HFFc6 (cell line): ENCODE data around the gene BSN. TPM values are rescaled to one million over a fixed set of nuclear protein-coding genes. Genes with fewer than 3 reads are reported as not detected.

Source experiments
- DNase-seq: peaks from one replicate; pipeline ENCODE4 v3.0.0-alpha.2; 2018
- H3K27ac Mint-ChIP-seq: 2 replicates; pipeline ENCODE4 v1.8.0; 2020; ENCODE audit warnings: mild to moderate bottlenecking, mixed read lengths
- H3K27me3 Mint-ChIP-seq: 2 replicates; pipeline ENCODE4 v1.8.0; 2021; ENCODE audit warnings: mild to moderate bottlenecking, moderate library complexity, mixed read lengths; ENCODE audit not compliant: insufficient read depth
- H3K36me3 Mint-ChIP-seq: 2 replicates; pipeline ENCODE4 v1.8.0; 2021; ENCODE audit warnings: low read depth, mixed read lengths
- H3K4me1 Mint-ChIP-seq: 2 replicates; pipeline ENCODE4 v1.8.0; 2020; ENCODE audit warnings: low read depth, mixed read lengths
- H3K4me3 Mint-ChIP-seq: 2 replicates; pipeline ENCODE4 v1.8.0; 2020; ENCODE audit warnings: mild to moderate bottlenecking, moderate library complexity, mixed read lengths
- H3K9me3 Mint-ChIP-seq: 2 replicates; pipeline ENCODE4 v1.8.0; 2020; ENCODE audit warnings: mild to moderate bottlenecking, mixed read lengths
- total RNA-seq, 6 experiments: library from RNA; stranded (reverse); fragmentation: NEBNext Ultra II Directional; extraction: Animal tissue kit (Norgen Biotek cat#: 25700); gene quantifications; 2 replicates in 1 of 6; 3 replicates in 5 of 6; pipeline ENCODE4 v1.2.3, GENCODE V29; 2021
- TF ChIP-seq, protein P1 (sequence below): fragments of 200-600 bp; sonication (generic); IDR thresholded peaks from 2 replicates; pipeline ENCODE4 v1.5.0; 2021; ENCODE audit warnings: antibody characterized with exemption, mild to moderate bottlenecking

Gene BSN
- total RNA-seq, 6 experiments from 2014 or later: 0.02 to 0.14 (median 0.06) TPM

DNA sequence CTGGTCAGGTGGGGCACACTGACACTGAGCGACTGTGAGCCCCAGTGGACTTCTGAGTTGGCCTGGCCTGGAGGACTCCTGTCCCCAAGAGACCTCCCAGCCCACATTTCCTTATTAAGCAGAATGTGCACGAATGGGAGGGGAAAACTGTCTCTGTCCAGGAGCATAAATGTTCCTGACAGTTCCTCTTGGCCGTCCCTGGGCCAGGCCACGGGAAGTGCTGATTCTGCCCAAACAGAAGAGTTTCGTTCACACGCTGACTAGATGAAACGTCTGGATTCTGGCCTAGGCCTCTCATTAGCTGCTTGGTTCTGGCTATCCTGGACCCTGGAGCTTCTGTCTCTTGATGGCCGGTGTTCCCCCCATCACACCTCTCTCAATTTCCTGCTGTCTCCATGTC lies 90.4 kb downstream of the BSN start:
- no peak overlapping the region for H3K4me3 Mint-ChIP-seq
- no peaks in the 10 kb centered on the region for H3K4me1 Mint-ChIP-seq
- no peaks in the 10 kb centered on the region for H3K9me3 Mint-ChIP-seq
- H3K27ac Mint-ChIP-seq: no peak overlapping the region
- no peak for DNase-seq
- H3K36me3 Mint-ChIP-seq: no peaks in the 10 kb centered on the region
- peaks cover 18% of the 10 kb centered on the region for H3K27me3 Mint-ChIP-seq
- TF ChIP-seq, protein P1, sequence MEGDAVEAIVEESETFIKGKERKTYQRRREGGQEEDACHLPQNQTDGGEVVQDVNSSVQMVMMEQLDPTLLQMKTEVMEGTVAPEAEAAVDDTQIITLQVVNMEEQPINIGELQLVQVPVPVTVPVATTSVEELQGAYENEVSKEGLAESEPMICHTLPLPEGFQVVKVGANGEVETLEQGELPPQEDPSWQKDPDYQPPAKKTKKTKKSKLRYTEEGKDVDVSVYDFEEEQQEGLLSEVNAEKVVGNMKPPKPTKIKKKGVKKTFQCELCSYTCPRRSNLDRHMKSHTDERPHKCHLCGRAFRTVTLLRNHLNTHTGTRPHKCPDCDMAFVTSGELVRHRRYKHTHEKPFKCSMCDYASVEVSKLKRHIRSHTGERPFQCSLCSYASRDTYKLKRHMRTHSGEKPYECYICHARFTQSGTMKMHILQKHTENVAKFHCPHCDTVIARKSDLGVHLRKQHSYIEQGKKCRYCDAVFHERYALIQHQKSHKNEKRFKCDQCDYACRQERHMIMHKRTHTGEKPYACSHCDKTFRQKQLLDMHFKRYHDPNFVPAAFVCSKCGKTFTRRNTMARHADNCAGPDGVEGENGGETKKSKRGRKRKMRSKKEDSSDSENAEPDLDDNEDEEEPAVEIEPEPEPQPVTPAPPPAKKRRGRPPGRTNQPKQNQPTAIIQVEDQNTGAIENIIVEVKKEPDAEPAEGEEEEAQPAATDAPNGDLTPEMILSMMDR: no peak

DNA sequence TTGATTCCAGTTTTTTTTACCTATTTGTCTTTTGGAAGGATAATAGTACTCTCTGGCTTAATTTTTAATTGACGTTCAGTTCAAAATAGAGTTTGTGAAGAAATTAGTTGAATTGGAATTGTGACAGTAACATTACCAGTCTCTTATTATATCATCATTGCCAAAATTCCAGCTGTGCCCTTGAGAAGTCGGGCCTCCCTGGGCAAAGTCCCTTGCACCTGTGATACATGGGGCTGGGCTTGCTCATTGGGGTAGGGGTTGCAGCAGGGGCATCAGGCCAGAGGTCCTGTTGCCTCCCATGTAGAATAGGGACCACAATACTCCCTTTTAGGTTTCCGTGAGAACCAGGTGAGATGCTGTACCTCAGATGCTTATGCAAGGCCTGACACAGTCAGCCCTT lies 92.0 kb downstream of the BSN start:
- H3K9me3 Mint-ChIP-seq: no peaks in the 10 kb centered on the region
- TF ChIP-seq, protein P1: no peak
- H3K4me3 Mint-ChIP-seq: no peak overlapping the region
- no peaks in the 10 kb centered on the region for H3K36me3 Mint-ChIP-seq
- no peak overlapping the region for H3K27ac Mint-ChIP-seq
- H3K4me1 Mint-ChIP-seq: no peaks in the 10 kb centered on the region
- H3K27me3 Mint-ChIP-seq: peaks cover 20% of the 10 kb centered on the region
- no peak for DNase-seq

DNA sequence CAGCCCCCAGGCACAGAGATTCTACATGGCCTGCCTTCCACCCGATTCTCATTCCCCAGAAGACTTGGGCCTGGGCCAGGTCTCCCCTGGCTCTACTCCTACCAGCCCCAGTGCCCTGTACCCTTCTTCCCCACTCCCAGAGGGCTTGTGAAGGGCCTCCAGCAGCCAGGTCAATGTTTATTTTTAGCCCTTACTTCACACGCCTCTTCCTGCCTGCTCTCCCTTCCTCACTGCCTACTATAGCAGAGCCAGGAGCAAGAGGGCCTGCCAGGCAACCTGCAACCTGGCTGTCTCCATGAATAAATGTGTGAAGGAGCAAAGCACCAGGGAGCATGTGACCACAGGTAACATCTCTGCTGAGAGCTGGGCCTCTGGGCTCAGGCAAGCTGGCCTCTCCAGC lies 93.5 kb downstream of the BSN start:
- no peak overlapping the region for H3K27ac Mint-ChIP-seq
- DNase-seq: no peak
- no peak overlapping the region for H3K4me3 Mint-ChIP-seq
- no peaks in the 10 kb centered on the region for H3K9me3 Mint-ChIP-seq
- no peaks in the 10 kb centered on the region for H3K36me3 Mint-ChIP-seq
- H3K4me1 Mint-ChIP-seq: no peaks in the 10 kb centered on the region
- peaks cover 26% of the 10 kb centered on the region for H3K27me3 Mint-ChIP-seq
- TF ChIP-seq, protein P1: no peak

DNA sequence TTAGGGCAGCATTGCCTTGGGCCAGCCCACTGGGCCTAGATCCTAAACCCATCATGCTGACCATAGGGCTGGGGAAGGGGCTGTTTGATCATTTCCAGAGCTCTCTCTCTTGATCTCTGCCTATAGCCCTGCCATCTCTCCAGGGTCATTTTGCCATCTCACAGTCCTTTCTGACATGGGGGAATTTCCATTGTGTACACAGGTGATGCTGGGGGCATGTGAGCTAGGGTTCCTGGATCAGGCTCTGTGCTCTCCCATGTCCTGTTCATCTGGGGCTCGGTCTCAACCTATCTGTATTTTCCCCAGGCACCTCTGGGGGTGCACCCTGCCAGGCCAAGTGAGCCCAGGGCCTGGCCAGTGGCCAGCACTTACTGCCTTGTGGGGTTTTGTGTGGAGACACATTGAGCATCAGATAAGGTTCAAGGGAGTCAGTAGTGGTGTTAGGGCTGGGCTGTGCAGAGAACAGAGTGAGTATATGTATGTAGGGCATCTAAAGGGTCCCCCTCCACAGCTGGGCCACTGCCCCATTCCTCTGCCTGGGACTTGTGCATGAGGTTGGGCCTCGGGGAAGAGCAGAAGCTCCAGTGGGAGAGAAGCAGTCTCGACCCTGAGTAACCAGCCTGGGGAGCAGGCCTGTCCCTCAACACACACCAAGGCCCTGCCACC lies 94.2 kb downstream of the BSN start:
- H3K4me1 Mint-ChIP-seq: no peaks in the 10 kb centered on the region
- TF ChIP-seq, protein P1: no peak
- H3K36me3 Mint-ChIP-seq: no peaks in the 10 kb centered on the region
- DNase-seq: no peak
- H3K9me3 Mint-ChIP-seq: no peaks in the 10 kb centered on the region
- H3K4me3 Mint-ChIP-seq: no peak overlapping the region
- H3K27ac Mint-ChIP-seq: no peak overlapping the region
- peaks cover 33% of the 10 kb centered on the region for H3K27me3 Mint-ChIP-seq

DNA sequence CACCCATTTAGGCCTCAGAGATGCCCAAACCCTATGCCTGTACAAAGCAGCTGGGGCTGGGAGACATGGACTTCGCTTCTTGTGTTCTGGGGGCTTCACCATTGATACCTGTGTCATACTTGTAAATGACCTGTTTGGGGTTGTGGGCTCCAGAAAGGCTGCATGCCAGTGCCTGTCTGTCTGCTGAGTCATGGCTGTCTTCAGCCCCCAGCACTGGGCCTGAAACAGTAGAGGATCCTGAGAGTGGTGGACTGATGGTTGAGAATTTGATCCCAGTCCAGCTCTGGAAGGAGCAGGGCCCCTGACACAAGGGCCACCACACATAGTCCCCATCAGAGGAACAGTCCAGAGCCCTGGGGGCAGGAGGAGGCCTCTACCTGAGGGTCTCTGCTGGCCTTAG lies 95.3 kb downstream of the BSN start:
- Mint-ChIP-seq H3K4me3 (no peak overlapping the region), H3K9me3 (no peaks in the 10 kb centered on the region), H3K27me3 (peaks cover 39% of the 10 kb centered on the region), H3K27ac (no peak overlapping the region), H3K36me3 (no peaks in the 10 kb centered on the region), H3K4me1 (no peaks in the 10 kb centered on the region)
- TF ChIP-seq, protein P1: no peak
- DNase-seq: no peak
